ENCODE measurements around the gene DLX4.

DLX4 gene

GRCh38 chr17:50015146-50015545 is 46.2 kb downstream of the DLX4 start:
- Histone ChIP-seq H3K36me3 (ENCODE audit: control insufficient read depth, insufficient read depth, low read length) (no peaks in the 10 kb centered on the region), H3K27ac (ENCODE audit: low read depth, low read length) (no peak overlapping the region), H3K27me3 (ENCODE audit: control insufficient read depth, insufficient read depth, low read length) (no peaks in the 10 kb centered on the region), H3K9ac (ENCODE audit: low read depth, low read length) (no peak overlapping the region), H3K4me3 (ENCODE audit: low read depth, low read length) (no peak overlapping the region), H3K4me1 (ENCODE audit: control insufficient read depth, insufficient read depth, low read length) (no peaks in the 10 kb centered on the region), H3K9me3 (ENCODE audit: control insufficient read depth, insufficient read depth, low read length) (peaks cover 5% of the 10 kb centered on the region; the same call in 1 of the 2 replicates)

- Histone ChIP-seq H3K9me3 (ENCODE audit: control insufficient read depth, insufficient read depth, low read length) (peaks cover 5% of the 10 kb centered on the region; the same call in 1 of the 2 replicates), H3K4me3 (ENCODE audit: low read depth, low read length) (no peak overlapping the region), H3K27me3 (ENCODE audit: control insufficient read depth, insufficient read depth, low read length) (no peaks in the 10 kb centered on the region), H3K36me3 (ENCODE audit: control insufficient read depth, insufficient read depth, low read length) (no peaks in the 10 kb centered on the region), H3K27ac (ENCODE audit: low read depth, low read length) (no peak overlapping the region), H3K4me1 (ENCODE audit: control insufficient read depth, insufficient read depth, low read length) (no peaks in the 10 kb centered on the region), H3K9ac (ENCODE audit: low read depth, low read length) (no peak overlapping the region)
Measured at GRCh38 chr17:50018909-50019308, 49.9 kb downstream of the DLX4 start.

DNA sequence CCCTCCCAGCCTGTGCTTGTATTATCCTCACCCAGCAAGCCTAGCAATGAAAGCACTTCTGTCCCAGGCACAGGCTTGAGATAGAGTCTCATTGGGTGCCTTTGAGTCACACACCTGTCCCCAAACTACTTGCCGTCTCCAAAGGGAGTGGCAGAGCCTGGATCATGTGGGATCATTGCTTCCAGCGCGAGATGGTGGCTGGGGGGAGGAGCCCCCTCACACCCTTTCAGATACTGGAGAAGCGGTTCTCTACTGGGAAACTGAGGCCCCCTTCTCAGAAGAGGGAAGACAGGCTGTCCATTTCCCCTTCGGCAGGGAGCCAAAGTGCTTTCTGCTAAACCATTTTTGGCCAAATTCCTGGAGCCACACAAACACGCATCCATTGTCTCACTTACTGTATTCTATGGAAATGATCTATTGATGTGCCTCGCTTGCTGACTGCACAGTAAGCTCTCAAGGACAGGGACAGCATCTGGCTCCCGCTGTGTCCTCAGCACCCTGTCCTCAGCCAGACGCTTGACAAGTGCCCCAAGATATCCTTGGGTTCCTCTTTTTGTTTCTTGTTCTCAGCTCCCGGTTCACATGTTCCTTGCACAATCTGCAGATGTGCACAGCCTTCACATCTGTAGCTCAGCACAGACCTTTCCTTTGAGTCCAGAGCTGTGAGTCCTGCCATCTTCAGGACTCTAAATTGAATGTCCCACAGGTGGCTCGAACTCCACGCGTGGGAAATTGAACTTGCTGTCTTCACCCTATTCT is 52.0 kb downstream of the DLX4 start:
- Histone ChIP-seq H3K27me3 (ENCODE audit: control insufficient read depth, insufficient read depth, low read length) (no peaks in the 10 kb centered on the region), H3K4me1 (ENCODE audit: control insufficient read depth, insufficient read depth, low read length) (no peaks in the 10 kb centered on the region), H3K9ac (ENCODE audit: low read depth, low read length) (no peak overlapping the region), H3K9me3 (ENCODE audit: control insufficient read depth, insufficient read depth, low read length) (peaks cover 9% of the 10 kb centered on the region), H3K27ac (ENCODE audit: low read depth, low read length) (no peak overlapping the region), H3K36me3 (ENCODE audit: control insufficient read depth, insufficient read depth, low read length) (no peaks in the 10 kb centered on the region), H3K4me3 (ENCODE audit: low read depth, low read length) (no peak overlapping the region)

DNA sequence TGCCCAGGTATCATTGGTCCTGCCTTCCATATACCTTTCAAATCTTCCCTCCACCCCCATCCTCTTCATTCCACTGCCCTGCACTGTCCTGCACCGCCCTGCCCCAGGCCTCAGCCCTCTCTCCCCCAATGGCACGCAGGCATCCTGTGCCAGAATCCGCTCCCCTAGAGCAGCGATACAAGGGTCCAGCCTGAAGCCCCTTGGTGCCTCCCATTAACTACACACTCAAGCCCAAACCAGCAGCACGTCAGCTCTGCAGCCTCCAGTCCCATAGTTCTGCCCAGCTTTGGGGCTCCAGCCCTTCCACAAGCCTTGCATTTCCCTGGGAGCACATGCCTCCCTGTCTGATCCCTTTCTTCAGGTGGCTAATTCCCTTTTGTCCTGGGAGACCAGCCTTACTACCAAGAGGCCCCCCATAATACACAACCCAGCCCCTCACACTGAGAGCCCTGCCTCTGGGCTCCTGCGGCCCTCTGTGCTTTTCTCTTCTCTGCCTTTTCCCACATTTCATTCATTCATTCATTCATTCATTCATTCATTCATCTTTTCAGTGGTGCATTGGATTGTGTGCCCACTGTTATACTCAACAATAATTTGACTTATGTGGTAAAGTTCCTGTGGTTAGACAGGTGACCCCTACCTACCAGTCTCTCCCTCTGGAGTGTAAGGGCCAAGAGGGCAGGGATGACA is 52.8 kb downstream of the DLX4 start:
- H3K4me3 ChIP-seq (ENCODE audit: low read depth, low read length), result no peak overlapping the region
- no peaks in the 10 kb centered on the region for H3K36me3 ChIP-seq (ENCODE audit: control insufficient read depth, insufficient read depth, low read length)
- H3K9ac ChIP-seq (ENCODE audit: low read depth, low read length), result no peak overlapping the region

GRCh38 chr17:50022463-50023130 is 53.6 kb downstream of the DLX4 start:
- H3K27me3 ChIP-seq (ENCODE audit: control insufficient read depth, insufficient read depth, low read length), result no peaks in the 10 kb centered on the region
- H3K27ac ChIP-seq (ENCODE audit: low read depth, low read length), result no peak overlapping the region
- no peaks in the 10 kb centered on the region for H3K36me3 ChIP-seq (ENCODE audit: control insufficient read depth, insufficient read depth, low read length)
- no peak overlapping the region for H3K4me3 ChIP-seq (ENCODE audit: low read depth, low read length)
- H3K9me3 ChIP-seq (ENCODE audit: control insufficient read depth, insufficient read depth, low read length), result peaks cover 9% of the 10 kb centered on the region
- H3K9ac ChIP-seq (ENCODE audit: low read depth, low read length), result no peak overlapping the region
- H3K4me1 ChIP-seq (ENCODE audit: control insufficient read depth, insufficient read depth, low read length), result peaks cover 4% of the 10 kb centered on the region; the same call in 1 of the 2 replicates

More for the DNA sequence above, 52.8 kb downstream of the DLX4 start:
- H3K27ac ChIP-seq (ENCODE audit: low read depth, low read length), result no peak overlapping the region
- no peaks in the 10 kb centered on the region for H3K4me1 ChIP-seq (ENCODE audit: control insufficient read depth, insufficient read depth, low read length)
- peaks cover 9% of the 10 kb centered on the region for H3K9me3 ChIP-seq (ENCODE audit: control insufficient read depth, insufficient read depth, low read length)
- H3K27me3 ChIP-seq (ENCODE audit: control insufficient read depth, insufficient read depth, low read length), result no peaks in the 10 kb centered on the region

- H3K36me3 ChIP-seq (ENCODE audit: control insufficient read depth, insufficient read depth, low read length), result no peaks in the 10 kb centered on the region
- no peak overlapping the region for H3K9ac ChIP-seq (ENCODE audit: low read depth, low read length)
- H3K27me3 ChIP-seq (ENCODE audit: control insufficient read depth, insufficient read depth, low read length), result no peaks in the 10 kb centered on the region
- H3K9me3 ChIP-seq (ENCODE audit: control insufficient read depth, insufficient read depth, low read length), result peaks cover 9% of the 10 kb centered on the region
- H3K27ac ChIP-seq (ENCODE audit: low read depth, low read length), result no peak overlapping the region
- H3K4me1 ChIP-seq (ENCODE audit: control insufficient read depth, insufficient read depth, low read length), result peaks cover 12% of the 10 kb centered on the region
- no peak overlapping the region for H3K4me3 ChIP-seq (ENCODE audit: low read depth, low read length)
Measured at GRCh38 chr17:50023520-50023919, 54.5 kb downstream of the DLX4 start.

All from HUES48 (cell line).